Fibroblast of mammary gland (primary cell): Measurements from ENCODE around the gene GPR17.

Experiments
- DNase-seq: peaks from one replicate; pipeline ENCODE4 v3.0.0-alpha.2; 2010; ENCODE audit warnings: low read depth
- H3K4me3 ChIP-seq: 2 replicates; pipeline ENCODE4 v1.5.1; 2011; ENCODE audit warnings: low read depth, mild to moderate bottlenecking, low read length, moderate library complexity; ENCODE audit not compliant: control insufficient read depth
- CTCF ChIP-seq: conservative IDR thresholded peaks from 2 replicates; pipeline ENCODE4 v1.5.1; 2011; ENCODE audit warnings: low read depth, low read length, inconsistent platforms; ENCODE audit not compliant: control insufficient read depth, insufficient read depth

GPR17 gene

GRCh38 chr2:127656569-127657231 lies 10.7 kb downstream of the GPR17 start:
- no peak overlapping the region for H3K4me3 ChIP-seq
- TF ChIP-seq CTCF = no peak
- DNase-seq = no peak

DNA sequence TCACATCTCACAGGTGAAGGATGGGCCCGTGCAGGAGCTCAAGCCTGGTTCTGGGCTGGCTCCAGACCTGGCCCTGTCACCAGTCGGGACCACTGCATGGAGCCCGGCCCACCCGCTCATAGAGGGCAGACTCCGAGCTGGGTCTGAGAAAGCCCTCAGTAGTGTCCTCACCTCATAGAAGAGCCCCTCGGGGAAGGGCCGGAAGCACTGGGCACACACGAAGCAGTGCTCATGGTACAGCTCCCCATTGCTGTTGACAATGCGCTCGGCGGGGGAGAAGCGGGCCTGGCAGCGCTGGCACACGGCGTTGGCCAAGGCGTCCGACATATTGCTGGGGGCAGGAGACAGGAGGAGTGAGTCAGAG lies 11.3 kb downstream of the GPR17 start:
- no peak for DNase-seq
- H3K4me3 ChIP-seq = no peak overlapping the region
- no peak for TF ChIP-seq CTCF

DNA sequence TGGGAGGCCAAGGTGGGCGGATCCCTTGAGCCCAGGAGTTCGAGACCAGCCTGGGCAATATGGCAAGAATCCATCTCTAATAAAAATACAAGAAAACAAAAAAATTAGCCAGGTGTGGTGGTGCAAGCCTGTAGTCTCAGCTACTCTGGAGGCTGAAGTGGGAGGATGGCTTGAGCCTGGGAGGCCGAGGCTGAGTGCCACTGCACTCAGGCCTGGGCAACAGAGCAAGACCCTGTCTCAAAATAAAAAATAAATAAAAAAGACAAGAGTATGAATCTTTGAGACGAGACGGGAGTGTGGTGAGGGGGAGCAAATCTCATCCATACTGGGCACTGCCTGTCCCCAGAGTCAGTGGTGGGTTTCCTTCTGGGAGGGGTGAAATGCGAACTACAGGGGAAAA lies 12.2 kb downstream of the GPR17 start:
- H3K4me3 ChIP-seq = no peak overlapping the region

DNA sequence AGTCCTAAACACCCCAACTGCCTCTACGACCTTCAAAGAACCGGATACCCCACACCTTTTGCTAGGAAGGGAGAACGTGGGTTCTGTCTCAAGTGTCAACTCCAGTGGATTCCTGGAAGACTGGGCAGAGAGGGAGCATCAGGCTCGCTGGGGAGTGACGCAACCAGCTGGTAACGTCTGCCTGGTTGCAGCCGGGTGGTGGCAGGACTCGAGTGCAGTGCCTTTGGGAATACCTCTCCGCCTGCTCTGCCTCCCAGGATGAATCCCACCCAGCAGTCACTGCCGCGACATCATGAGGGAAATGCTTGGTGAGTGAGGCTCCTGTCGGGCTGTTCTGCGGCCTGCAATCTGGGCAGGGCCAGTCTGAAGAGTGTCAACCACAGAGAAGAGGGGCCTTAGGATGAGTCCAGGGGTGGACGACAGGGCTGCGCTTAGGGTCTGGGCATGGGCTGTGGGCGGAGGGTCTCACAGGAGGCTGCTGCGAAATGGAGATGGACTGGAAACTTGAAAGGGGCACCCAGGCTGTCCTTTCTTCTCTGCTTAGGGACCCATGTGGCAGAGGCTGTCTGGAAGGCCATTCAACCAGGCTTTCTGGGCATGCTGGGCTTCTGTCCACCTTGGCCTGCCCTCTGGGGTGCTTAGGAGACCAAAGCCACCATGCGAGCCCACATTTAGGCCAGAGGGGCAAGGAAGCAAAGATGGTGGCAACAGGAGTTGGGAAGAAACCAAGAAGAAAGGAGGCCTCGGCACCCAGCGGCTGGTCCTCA lies 12.9 kb downstream of the GPR17 start:
- no peak for TF ChIP-seq CTCF
- DNase-seq = no peak
- no peak overlapping the region for H3K4me3 ChIP-seq

More for the DNA sequence above, 12.2 kb downstream of the GPR17 start:
- DNase-seq = no peak
- TF ChIP-seq CTCF = no peak

GRCh38 chr2:127659408-127660290 lies 13.7 kb downstream of the GPR17 start:
- H3K4me3 ChIP-seq = no peak overlapping the region
- no peak for TF ChIP-seq CTCF
- no peak for DNase-seq

DNA sequence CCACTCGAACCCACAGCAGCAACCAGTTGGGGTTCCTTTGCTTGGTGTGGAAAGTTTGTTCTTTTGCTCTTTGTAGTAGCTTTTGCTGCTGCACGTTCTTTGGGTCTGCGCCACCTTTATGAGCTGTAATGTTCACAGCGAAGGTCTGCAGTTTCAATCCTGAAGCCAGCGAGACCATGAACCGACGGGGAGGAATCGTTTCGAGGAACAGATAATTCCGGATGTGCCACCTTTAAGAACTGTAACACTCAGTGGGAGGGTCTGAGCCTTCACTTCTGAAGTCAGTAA lies 14.3 kb downstream of the GPR17 start:
- no peak for DNase-seq
- no peak overlapping the region for H3K4me3 ChIP-seq
- no peak for TF ChIP-seq CTCF
